Activated CD8-positive, alpha-beta memory T cell treated with anti-CD3 and anti-CD28 coated beads, Interleukin-2, amount 50 U/mL, for 24 hours (primary cell): ENCODE results near the gene SETD2.

ENCODE experiments used
- DNase-seq: peaks from one replicate; pipeline ENCODE4 v3.0.0-alpha.2; 2020; ENCODE audit errors: extremely low read depth

Gene SETD2

DNA sequence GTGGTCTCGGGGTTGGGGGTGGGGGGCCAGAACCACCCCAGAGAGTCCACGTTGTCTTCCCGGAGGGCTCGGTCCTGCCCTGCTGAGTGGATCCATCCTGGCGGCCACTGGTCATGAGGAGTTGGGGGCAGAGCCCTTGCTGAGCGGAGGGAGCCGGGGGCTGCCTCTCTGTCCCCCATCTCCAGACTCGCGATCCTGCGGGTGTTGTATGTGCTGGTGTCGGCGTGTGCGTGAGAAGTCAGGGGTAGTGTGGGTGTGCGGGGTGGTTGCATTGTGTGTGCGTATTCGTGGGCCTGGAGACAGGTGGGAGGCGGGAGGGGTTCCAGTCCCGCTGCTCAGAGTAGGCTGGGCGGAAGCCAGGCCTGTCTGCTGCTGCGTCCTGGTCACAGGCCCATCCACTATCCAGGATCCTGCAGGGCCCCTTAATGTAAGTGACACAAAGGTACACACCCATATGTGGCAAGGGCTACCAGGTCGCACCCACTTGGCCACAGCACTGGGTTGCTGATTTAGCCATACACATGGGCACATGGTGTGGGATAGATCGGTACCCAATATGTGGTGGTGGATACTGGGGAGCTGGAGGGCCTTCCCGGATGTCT lies 153.7 kb downstream of the SETD2 start:
- DNase-seq: no peak

DNA sequence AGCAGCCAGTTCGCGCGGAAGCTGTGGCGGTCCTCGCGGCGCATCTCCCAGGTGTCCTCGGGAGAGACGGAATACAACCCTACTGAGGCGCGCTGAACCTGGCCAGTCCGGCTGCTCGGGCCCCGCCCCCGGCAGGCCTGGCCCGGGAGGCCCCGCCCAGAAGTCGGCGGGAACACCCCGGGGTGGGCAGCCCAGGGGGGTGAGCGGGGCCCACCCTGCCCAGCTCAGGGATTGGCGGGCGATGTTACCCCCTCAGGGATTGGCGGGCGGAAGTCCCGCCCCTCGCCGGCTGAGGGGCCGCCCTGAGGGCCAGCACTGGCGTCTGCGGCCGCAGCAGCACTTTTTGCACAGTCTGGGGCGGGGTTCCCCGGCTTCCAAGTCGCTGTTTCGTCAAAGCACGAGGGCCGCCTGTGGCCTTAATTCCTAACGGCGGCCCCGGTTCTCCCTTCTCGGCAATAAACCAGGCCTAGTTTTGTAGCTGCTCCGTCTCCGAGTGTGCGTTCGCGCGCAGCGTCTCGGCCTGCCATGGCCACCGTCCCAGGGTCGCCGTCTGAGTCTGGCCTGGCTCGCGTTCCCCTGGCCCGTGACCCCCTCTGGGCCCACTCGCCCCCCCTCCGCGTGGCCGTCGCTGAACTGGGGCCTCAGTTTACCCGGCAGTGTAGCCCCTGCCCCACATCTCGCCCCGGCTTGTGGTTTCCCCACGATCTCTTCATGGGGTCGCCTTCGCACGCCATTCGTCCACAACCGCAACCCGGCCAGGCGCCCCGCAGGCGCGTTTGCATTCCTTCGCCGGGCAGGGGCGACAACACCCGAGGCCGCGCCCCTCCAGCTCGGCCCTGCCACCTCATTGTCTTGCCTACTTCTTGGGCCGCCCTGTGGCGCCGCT lies 154.4 kb downstream of the SETD2 start:
- DNase-seq: peak; percentile 39

DNA sequence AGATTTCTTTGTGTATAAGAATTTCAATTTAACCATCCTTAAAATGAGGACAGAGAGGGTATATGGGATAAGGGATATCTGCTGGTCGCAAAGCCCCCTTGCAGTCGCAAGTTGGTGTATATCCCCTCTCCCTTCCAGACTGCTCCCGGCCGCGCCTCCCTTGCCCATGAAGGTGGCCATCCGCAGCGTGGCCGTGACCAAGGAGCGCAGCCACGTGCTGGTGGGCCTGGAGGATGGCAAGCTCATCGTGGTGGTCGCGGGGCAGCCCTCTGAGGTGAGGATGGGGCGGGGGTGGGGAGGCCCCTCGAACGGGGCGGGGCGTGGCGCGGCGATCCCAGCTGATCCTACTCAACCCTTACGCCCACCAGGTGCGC lies 155.1 kb downstream of the SETD2 start:
- DNase-seq: no peak

DNA sequence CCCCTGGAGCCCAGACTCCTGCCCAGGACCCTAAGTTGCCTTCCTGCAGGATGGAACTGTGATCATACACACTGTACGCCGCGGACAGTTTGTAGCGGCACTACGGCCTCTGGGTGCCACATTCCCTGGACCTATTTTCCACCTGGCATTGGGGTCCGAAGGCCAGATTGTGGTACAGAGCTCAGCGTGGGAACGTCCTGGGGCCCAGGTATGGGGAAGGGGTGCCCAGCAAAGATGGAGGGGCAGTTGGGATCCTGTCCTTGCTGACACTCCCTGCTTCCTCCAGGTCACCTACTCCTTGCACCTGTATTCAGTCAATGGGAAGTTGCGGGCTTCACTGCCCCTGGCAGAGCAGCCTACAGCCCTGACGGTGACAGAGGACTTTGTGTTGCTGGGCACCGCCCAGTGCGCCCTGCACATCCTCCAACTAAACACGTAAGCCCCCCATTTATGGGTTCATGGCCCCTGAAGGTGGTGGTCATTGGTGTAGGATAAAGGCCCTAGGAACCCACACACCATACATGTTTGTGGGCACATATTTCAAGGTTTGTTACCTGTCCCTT lies 155.6 kb downstream of the SETD2 start:
- DNase-seq: no peak

DNA sequence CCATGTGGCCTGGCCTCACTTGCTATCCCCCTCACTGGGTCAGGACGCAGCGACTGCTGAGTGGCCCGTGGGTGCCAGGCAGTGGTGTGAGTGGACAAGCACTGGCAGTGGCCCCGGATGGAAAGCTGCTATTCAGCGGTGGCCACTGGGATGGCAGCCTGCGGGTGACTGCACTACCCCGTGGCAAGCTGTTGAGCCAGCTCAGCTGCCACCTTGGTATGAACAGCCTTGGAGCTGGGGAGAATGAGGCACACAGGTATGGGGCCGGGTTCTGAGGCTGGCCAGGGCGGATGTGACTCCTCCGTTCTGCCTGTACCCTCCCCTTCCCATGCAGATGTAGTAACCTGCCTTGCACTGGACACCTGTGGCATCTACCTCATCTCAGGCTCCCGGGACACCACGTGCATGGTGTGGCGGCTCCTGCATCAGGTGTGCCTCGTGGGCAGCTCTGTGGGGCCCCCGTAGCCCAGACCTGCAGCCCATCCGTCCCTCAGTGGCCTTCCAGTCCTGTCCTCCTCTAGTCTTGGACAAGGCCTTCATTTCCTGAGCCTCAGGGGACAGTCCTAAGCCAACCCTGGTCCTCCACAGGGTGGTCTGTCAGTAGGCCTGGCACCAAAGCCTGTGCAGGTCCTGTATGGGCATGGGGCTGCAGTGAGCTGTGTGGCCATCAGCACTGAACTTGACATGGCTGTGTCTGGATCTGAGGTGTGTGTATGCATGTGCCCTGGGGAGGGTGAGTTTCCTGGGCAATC lies 156.3 kb downstream of the SETD2 start:
- DNase-seq: no peak

DNA sequence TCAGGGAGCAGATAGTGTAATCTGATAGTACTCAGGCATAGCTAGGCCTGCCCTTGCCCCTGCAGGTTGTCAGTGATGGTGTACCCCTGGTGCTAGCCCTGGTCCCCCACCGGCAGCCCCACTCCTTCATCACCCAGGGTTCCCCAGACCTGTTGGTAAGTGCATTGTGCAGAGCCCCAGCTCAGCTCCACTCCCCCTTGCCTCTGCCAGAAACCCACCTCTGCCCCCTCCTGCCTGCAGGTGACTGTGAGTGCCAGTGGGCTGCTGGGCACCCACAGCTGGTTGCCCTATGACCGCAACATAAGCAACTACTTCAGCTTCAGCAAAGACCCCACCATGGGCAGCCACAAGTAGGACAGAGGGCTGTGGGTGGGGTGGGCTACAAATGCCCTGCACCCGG lies 156.9 kb downstream of the SETD2 start:
- no peak for DNase-seq

DNA sequence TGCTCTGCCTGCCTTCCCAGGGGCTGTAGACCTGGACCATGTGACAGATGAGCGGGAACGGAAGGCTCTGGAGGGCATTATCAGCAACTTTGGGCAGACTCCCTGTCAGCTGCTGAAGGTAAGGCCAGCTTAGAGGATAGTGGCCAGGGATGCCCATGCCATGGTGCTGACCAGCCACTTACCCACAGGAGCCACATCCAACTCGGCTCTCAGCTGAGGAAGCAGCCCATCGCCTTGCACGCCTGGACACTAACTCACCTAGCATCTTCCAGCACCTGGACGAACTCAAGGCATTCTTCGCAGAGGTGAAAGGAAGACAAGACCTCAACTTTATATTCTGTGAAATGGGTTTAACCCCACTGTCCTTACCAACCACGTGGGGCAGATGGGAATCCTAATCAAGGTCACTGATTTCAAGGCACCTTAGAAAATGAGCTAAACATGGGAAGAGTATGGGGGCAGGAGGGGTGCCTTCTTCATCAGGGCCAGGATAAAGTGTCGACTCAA lies 157.7 kb downstream of the SETD2 start:
- no peak for DNase-seq

DNA sequence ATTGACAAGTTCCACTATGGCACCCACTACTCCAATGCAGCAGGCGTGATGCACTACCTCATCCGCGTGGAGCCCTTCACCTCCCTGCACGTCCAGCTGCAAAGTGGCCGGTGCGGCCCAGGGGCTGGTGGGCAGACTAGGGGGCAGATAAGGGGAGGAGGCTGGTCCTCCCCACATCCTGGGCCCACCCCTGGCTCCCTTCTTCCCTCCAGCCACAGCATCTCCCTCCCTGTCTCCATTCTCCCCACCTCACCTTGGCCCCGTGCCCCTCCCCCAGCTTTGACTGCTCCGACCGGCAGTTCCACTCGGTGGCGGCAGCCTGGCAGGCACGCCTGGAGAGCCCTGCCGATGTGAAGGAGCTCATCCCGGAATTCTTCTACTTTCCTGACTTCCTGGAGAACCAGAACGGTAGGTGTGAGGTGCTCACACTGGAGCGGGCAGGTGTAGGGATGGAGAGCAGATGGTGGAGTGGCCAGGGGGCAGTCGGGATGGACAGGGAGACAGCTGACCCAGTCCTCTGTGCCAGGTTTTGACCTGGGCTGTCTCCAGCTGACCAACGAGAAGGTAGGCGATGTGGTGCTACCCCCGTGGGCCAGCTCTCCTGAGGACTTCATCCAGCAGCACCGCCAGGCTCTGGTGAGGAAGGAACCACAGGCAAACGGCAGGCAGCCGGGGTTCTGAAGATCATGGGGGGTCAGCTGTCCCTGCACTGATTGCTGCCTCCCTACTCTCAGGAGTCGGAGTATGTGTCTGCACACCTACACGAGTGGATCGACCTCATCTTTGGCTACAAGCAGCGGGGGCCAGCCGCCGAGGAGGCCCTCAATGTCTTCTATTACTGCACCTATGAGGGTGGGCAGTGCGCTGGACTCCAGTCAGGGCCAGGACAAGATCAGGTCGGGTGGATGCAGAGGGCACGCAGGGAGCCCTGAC lies 158.4 kb downstream of the SETD2 start:
- DNase-seq: no peak

DNA sequence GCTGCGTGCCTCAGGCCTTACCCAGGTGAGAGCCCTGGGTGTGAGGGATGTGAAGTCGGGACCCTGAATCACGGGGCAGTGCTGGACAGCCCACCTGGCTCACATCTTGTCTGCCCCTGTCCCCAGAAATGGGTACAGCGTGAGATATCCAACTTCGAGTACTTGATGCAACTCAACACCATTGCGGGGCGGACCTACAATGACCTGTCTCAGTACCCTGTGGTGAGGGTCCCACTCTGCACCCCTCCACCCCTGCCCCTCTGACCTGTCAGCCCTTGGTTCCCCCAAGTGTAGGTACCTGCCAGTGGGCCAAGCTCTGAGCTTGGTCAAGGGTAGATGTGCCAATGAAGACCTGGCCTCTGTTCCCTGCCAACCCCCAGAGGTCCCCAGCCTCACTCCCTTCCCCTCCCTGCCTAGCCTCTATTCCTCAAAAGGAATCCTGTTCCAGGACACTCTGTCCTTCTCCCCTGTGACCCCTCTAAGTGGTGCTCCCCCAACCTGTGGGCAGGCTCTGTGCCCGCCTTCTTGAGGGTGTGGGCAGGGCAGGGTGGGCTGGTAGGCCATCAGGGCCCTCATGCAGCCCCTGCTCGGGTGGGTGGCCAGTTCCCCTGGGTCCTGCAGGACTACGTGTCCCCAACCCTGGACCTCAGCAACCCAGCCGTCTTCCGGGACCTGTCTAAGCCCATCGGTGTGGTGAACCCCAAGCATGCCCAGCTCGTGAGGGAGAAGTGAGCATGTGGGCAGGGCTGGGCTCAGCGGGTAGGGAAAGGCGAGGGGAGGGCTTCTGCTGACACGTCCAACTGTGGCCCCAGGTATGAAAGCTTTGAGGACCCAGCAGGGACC lies 159.3 kb downstream of the SETD2 start:
- DNase-seq: no peak

DNA sequence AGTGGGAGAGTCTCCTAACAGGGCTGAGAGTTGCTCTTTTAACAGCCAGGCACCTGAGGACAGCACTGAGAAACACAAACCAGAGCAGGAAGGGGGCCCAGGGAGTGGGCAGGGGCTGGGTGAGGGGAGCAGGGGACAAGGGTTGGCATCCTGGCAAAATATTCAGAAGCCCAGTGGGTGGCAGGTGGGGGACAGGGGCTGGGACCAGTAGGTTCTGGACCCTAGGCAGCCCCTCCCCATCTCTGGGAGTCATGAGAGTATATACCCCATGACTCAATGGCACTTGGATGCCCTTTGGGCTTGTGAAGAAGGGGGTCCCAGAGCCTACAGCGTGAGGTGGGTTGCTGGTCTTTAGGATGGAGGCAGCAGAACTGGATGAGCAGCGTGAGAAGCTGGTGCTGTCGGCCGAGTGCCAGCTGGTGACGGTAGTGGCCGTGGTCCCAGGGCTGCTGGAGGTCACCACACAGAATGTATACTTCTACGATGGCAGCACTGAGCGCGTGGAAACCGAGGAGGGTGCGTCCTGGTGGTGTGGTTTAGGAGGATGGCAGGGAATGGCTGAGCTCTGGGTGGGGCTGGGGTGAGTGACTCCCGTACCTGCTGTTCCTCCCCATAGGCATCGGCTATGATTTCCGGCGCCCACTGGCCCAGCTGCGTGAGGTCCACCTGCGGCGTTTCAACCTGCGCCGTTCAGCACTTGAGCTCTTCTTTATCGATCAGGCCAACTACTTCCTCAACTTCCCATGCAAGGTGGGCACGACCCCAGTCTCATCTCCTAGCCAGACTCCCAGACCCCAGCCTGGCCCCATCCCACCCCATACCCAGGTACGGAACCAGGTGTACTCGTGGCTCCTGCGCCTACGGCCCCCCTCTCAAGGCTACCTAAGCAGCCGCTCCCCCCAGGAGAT lies 160.2 kb downstream of the SETD2 start:
- DNase-seq: no peak

DNA sequence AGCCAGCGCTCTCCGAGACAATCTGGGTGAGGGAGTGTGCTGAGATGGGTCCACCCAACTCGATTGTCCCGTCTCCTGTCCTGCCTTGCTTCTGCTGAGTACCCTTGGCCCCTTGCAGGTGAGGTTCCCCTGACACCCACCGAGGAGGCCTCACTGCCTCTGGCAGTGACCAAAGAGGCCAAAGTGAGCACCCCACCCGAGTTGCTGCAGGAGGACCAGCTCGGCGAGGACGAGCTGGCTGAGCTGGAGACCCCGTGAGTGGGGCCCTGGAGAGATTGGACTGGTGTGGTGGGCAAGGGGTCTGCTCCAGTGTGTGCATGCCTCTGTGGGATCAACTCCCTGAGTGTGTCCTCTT lies 160.9 kb downstream of the SETD2 start:
- DNase-seq: no peak

DNA sequence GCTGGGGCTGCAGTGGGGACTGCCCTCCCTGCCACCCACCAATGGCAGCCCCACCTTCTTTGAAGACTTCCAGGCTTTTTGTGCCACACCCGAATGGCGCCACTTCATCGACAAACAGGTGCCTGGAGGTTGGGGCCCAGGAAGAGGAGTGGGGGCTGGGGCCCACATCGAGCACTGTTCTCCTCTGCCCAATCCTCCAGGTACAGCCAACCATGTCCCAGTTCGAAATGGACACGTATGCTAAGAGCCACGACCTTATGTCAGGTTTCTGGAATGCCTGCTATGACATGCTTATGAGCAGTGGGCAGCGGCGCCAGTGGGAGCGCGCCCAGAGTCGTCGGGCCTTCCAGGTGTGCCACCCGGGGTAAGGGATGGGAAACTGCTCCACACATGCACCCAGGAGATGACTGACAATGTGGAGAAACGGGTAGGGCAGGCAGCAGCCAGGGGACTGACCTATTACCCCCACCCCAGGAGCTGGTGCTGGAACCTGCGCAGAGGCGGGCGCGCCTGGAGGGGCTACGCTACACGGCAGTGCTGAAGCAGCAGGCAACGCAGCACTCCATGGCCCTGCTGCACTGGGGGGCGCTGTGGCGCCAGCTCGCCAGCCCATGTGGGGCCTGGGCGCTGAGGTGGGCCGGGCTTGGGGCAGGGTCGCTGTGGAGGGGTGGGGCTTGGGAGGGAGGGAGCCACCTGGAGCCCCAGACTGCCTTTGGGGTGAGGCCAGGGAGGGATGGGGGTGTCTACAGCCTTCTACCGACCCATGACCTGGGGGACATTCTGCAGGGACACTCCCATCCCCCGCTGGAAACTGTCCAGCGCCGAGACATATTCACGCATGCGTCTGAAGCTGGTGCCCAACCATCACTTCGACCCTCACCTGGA lies 161.5 kb downstream of the SETD2 start:
- DNase-seq: no peak

DNA sequence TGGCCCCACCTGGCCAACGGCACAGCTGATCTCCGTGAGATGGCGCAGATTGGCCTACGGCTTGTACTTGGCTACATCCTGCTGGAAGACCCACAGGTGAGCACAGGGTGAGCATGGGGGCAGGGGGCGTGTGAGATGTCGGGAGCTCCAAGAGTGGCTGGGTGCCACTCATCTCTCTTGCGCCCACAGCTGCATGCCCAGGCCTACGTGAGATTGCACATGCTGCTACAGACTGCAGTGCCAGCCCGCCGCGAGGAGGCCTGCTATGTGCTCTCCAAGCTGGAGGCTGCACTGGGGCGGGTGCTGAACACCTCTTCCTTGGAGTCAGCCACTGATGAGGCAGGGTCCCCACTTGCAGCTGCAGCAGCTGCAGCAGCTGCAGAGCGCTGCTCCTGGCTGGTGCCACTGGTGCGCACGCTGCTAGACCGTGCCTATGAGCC lies 162.2 kb downstream of the SETD2 start:
- no peak for DNase-seq

DNA sequence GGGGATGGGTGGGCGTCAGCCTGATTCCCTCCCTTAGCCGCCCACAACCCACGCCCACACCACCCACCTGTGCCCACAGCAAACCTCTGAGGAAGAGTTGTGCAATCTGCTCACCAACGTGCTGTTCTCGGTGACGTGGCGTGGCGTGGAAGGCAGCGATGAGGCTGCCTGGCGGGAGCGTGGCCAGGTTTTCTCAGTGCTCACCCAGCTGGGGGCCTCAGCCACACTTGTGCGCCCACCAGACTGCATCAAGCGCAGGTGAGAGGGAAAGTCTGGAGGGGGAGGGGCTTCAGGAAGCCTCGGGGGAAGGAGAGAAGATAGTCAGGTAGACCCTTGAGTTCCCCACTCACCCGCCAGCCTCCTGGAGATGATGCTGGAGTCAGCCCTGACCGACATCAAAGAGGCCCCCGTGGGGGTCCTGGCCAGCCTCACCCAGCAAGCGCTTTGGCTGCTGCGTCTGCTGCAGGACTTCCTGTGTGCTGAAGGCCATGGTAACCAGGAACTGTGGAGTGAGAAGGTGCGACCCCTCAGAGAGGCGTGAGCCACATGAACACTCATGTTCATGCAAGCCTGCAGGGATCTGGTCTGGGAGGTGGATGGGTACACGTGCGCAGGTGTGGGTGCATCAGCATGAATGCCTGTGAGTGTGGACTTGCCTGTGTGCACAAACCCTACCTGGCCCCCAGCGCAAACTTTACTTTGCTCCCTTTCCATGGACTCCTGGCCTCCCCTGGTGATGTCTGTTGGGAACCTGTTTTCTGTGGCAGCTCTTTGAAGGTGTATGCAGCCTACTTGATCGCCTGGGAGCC lies 162.8 kb downstream of the SETD2 start:
- DNase-seq: no peak

DNA sequence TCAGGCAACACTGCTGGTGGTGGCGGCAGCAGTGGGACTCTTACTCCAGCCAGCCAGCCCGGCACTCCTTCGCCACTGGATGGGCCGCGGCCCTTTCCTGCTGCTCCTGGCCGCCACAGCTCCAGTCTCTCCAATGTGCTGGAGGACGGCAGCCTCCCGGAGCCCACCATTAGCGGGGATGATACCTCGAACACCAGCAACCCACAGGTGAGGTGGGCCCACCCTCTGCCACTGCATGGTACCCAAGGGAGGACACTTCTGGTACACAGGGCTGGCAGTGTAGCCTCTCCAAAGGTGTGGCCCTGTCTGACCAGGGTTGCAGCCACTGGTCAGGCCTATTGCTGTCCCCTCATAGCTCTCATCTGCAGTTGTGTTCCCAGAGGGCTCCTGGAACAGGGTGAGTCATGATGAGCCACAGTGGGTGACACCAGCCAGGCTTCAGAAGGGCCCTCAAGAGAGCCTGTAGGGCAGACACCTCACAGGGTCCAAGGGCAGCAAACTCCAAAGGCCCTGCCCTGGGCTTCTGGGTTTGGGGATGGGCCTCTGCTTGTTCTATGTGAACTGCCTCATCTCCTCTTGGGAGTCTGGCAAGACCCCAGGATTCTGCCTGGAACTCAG lies 163.6 kb downstream of the SETD2 start:
- no peak for DNase-seq

DNA sequence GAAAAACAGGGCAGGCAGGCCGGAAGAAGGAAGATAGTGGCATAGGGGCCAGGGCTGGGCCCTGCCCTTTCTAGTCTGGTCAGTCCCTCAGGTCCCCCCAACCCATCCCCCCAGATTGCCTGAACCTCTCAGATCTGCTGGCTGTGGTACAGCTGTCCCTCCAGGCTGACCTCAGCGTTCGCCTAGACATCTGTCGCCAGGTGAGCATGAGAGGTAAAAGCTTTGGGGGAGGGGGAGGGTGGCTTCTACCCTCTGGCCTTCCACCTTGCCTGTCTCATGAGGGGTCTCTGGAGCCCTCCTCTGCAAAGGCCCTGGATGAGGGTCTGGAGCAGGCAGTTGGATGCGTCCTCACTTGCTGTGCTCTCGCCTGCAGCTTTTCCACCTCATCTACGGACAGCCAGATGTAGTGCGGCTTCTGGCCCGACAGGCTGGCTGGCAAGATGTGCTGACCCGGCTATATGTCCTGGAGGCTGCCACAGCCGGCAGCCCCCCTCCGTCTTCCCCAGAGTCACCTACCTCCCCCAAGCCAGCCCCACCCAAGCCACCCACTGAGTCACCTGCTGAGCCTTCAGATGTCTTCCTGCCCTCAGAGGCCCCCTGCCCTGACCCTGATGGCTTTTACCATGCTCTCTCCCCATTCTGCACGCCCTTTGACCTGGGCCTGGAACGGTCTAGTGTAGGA lies 164.3 kb downstream of the SETD2 start:
- DNase-seq: no peak
